ENCODE data around the gene AGFG1.
A peak's percentile ranks its signal among the peaks of the same experiment; 100 is the strongest.

The AGFG1 gene

DNA sequence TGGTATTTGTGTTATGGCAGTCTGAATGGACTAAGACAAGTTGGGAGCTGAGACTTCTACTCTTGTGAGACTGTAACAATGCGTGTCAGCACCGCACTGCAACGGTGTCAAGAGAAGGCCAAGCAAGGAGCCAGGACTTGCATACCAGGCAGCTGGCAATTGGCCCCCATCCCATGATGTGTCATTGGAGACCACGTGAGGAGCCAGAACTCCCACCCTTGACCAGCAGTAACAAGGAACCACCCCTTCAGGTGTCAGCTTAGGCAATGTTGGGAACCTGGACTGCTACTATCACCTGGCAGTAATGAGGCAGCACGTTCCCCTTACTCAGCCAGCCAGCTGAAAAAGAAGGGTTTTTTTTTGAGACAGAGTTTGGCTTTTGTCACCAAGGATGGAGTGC lies 32.7 kb upstream of the AGFG1 start:
- no peak overlapping the region for H3K4me3 ChIP-seq (ENCODE audit: control insufficient read depth, low read depth, low read length)
- DNase-seq (ENCODE audit: low read depth) = no peak
- TF ChIP-seq, protein P1, sequence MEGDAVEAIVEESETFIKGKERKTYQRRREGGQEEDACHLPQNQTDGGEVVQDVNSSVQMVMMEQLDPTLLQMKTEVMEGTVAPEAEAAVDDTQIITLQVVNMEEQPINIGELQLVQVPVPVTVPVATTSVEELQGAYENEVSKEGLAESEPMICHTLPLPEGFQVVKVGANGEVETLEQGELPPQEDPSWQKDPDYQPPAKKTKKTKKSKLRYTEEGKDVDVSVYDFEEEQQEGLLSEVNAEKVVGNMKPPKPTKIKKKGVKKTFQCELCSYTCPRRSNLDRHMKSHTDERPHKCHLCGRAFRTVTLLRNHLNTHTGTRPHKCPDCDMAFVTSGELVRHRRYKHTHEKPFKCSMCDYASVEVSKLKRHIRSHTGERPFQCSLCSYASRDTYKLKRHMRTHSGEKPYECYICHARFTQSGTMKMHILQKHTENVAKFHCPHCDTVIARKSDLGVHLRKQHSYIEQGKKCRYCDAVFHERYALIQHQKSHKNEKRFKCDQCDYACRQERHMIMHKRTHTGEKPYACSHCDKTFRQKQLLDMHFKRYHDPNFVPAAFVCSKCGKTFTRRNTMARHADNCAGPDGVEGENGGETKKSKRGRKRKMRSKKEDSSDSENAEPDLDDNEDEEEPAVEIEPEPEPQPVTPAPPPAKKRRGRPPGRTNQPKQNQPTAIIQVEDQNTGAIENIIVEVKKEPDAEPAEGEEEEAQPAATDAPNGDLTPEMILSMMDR (IDR thresholded peaks at IDR 0.05; ENCODE audit: control insufficient read depth, insufficient read depth, low read depth, low read length, missing control alignments) = no peak

DNA sequence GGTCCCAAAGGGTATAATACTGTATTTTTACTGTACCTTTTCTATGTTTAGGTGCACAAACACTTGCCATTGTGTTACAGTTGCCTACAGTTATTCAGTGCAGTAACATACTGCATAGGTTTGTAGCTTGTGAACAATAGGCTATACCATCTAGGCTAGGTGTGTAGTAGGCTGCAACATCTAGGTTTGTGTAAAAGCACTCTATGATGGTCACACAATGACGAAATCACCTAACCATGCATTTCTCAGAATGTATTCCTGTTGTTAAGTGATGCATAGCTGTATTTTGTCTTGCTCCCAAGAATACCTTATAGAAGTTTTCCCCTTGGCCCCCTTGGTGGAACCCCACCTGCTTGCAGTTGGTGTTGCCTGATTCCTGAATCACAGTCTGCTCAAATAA lies 29.3 kb upstream of the AGFG1 start:
- DNase-seq (ENCODE audit: low read depth) = no peak
- TF ChIP-seq, protein P1 (IDR thresholded peaks at IDR 0.05; ENCODE audit: control insufficient read depth, insufficient read depth, low read depth, low read length, missing control alignments) = no peak

DNA sequence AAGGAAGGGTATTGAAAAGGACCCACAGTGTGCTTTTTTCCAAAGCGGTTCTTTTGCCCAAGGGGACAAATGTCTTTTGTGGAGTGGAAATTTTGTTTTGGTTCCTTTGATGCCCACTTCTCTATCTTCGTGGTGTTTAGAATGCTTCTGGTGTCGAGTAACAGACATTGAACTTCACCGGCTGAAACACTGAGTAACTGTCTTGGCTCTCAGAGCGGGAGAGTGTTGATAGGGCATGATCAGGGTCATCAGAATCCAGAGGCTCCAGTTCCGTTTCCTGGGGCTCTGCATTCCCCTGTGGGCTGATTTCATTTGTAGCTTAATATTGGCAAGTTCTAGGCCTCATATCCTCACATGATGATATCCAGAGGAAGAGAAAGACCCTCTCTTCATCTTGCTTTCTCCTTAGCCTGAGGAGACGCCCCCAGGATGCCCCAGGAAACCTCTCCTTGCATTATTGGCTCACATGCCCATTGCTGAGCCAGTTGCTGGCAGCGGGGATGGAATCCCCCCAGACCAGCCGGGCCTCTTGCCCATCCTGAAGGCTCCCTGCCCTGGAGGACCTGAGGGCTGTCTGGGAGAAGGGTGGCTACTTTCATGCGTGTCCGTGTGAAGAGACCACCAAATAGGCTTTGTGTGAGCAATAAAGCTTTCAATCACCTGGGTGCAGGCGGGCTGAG lies 27.9 kb upstream of the AGFG1 start:
- no peak for DNase-seq (ENCODE audit: low read depth)
- H3K4me3 ChIP-seq (ENCODE audit: control insufficient read depth, low read depth, low read length) = no peak overlapping the region
- TF ChIP-seq, protein P1 (IDR thresholded peaks at IDR 0.05; ENCODE audit: control insufficient read depth, insufficient read depth, low read depth, low read length, missing control alignments) = no peak

More for the DNA sequence above, 29.3 kb upstream of the AGFG1 start:
- no peak overlapping the region for H3K4me3 ChIP-seq (ENCODE audit: control insufficient read depth, low read depth, low read length)

DNA sequence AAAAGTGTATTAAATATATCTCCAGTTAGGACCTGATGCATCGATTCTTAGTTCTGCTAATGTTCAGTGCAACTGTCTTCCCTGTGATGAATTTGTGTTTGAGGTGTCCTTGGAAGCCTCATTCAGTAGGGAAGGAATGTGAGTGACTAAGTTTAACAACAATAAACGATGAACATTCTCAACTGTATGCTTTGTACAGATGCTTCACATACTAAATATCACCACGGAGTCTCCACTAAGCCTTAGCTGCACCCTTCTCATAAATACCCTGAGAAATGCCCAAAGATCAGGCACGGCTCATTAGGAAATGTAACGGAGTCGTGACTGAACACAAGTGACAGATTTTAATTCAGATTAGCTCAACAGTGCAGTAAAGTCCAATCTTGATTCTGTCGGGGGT lies 24.4 kb upstream of the AGFG1 start:
- TF ChIP-seq, protein P1 (IDR thresholded peaks at IDR 0.05; ENCODE audit: control insufficient read depth, insufficient read depth, low read depth, low read length, missing control alignments) = no peak
- H3K4me3 ChIP-seq (ENCODE audit: control insufficient read depth, low read depth, low read length) = no peak overlapping the region
- peak; percentile 27 for DNase-seq (ENCODE audit: low read depth)

DNA sequence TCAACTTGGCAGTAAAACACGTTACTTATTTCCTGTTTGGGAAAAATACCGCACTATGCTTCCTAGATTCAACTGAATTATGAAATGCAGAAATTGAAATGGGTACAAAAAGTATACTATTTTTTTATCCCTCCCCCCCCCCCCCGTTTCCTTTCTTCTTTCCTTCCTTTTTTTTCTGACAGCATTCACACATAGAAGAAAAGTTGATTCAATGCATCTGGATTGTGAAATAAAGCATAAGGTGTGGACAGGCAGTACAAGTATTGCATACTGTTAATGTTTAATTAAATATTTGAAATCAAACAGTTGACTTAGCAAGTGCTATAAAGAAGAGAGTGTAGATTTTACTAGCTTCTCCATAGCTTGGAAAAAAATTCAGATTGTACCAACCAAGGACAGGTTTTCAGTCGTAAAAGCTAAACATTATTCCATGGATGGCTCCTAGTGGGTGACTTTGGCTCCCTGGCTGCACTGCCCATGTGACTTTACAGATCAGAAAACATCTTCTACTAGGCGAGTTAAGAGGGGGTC lies 21.6 kb upstream of the AGFG1 start:
- no peak for DNase-seq (ENCODE audit: low read depth)
- TF ChIP-seq, protein P1 (IDR thresholded peaks at IDR 0.05; ENCODE audit: control insufficient read depth, insufficient read depth, low read depth, low read length, missing control alignments) = no peak

DNA sequence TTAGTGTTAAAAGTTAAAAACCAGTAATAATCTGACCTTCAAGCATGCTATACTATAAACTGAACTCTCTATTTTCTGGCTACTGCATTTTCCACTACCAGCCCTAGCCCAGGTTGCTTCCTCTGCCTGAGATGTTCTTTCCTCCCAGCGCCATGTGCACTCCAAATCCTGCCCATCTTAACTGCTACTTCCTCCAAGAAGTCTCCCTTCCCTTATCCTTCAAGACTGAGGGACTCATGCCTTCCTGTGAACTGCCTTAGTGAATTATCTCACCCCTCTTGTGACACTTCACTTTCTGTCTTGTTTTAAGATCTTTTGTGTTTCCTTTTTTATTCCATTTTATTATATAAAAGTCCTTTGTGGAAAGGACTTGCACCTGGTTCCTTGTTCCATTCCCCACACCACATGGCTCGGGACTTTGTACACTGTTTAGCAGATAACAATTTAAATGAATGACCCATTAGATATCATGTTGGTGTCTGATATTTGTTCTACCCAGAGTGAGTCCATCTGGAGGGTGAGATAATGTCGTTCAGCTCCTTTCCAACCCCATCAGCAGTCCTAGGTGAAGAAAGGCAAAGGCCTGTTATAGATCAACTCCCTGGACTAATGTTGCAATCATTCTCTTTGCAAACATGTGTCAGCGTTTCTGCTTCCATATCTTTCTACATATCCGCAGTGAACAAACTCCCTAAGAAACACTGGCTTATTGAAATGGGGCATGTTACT lies 20.9 kb upstream of the AGFG1 start:
- TF ChIP-seq, protein P1 (IDR thresholded peaks at IDR 0.05; ENCODE audit: control insufficient read depth, insufficient read depth, low read depth, low read length, missing control alignments) = no peak
- no peak for DNase-seq (ENCODE audit: low read depth)
- no peak overlapping the region for H3K4me3 ChIP-seq (ENCODE audit: control insufficient read depth, low read depth, low read length)

More for the DNA sequence above, 21.6 kb upstream of the AGFG1 start:
- no peak overlapping the region for H3K4me3 ChIP-seq (ENCODE audit: control insufficient read depth, low read depth, low read length)
